GM12878 (cell line): ENCODE results near the gene CCL22. TPM values are rescaled to one million over a fixed set of nuclear protein-coding genes. Genes with fewer than 3 reads are reported as not detected.

Experiments used
- ATAC-seq: fragments of 200-7000 bp; cut with Tn5 transposase; 3 replicates; pipeline ENCODE4 v1.9.1; 2020; ENCODE audit warnings: mild to moderate bottlenecking, moderate library complexity
- BruUV-seq: library from RNA; stranded (reverse); fragments of 400-500 nt; replicated peaks from 2 replicates; lab custom pipeline; 2021; lab: Mats Ljungman, UMichigan
- CTCF ChIA-PET: fragments of 300-600 bp; sonication (Branson Sonifier 250); formaldehyde crosslinking; extraction: SDS; loops from one replicate; lab custom pipeline; 2021; ENCODE audit warnings: inconsistent platforms; lab: Yijun Ruan, JAX
- POLR2A ChIA-PET: fragments of 350-600 bp; formaldehyde crosslinking; extraction: SDS; loops from one replicate; lab custom pipeline; 2021; ENCODE audit warnings: inconsistent platforms; lab: Charles Lee
- RAD21 ChIA-PET: fragments of 300-600 bp; sonication (Branson Sonifier 250); formaldehyde crosslinking; loops from one replicate; lab custom pipeline; 2023; ENCODE audit warnings: antibody characterized with exemption; ENCODE audit not compliant: unreplicated experiment; lab: Charles Lee
- SMC1A ChIA-PET: fragments of 300-600 bp; sonication (Branson Sonifier 250); formaldehyde crosslinking; loops from one replicate; lab custom pipeline; 2023; ENCODE audit not compliant: unreplicated experiment, uncharacterized antibody; lab: Charles Lee
- DNase-seq: peaks from one replicate; pipeline ENCODE4 v3.0.0-alpha.2; 2011; ENCODE audit warnings: low read depth, low spot score
- FAIRE-seq: peaks from 3 replicates; lab custom pipeline; 2011; peaks lifted over from hg19 to GRCh38; lab: Jason Lieb, UNC
- H2AFZ ChIP-seq: 2 replicates; pipeline ENCODE4 v1.6.0; 2011; ENCODE audit warnings: low read depth, low read length, control low read depth; ENCODE audit not compliant: control insufficient read depth
- H3K27ac ChIP-seq: 2 replicates; pipeline ENCODE4 v1.5.1; 2011; ENCODE audit warnings: control low read depth; ENCODE audit not compliant: control insufficient read depth, insufficient read depth
- H3K27me3 ChIP-seq, 2 experiments: replicated peaks in 1 of 2; 2 replicates each; pipeline versions ENCODE4 v1.6.0 to v1.6.1; 2011; ENCODE audit warnings: low read length in 1 of 2; ENCODE audit not compliant: control insufficient read depth in 2 of 2, insufficient read depth in 2 of 2
- H3K36me3 ChIP-seq, 2 experiments: 2 replicates each; pipeline ENCODE4 v1.5.1; 2011; ENCODE audit warnings: low read length in 1 of 2; ENCODE audit not compliant: control insufficient read depth in 2 of 2, insufficient read depth in 2 of 2
- H3K4me1 ChIP-seq: 2 replicates; pipeline ENCODE4 v1.6.1; 2011; ENCODE audit warnings: mild to moderate bottlenecking, low read length, moderate library complexity, mixed read lengths; ENCODE audit not compliant: control insufficient read depth, insufficient read depth
- H3K4me2 ChIP-seq: 2 replicates; pipeline ENCODE4 v1.6.0; 2011; ENCODE audit warnings: control low read depth; ENCODE audit not compliant: control insufficient read depth, insufficient read depth
- H3K4me3 ChIP-seq: fragments of 200-600 bp; sonication (generic); 2 replicates; pipeline ENCODE4 v1.5.1; 2016
- H3K79me2 ChIP-seq: 2 replicates; pipeline ENCODE4 v1.6.0; 2011; ENCODE audit warnings: low read length; ENCODE audit not compliant: control insufficient read depth, insufficient read depth
- H3K9ac ChIP-seq: 2 replicates; pipeline ENCODE4 v1.8.0; 2011; ENCODE audit warnings: low read length, control low read depth, mixed read lengths; ENCODE audit not compliant: control insufficient read depth, insufficient read depth
- H3K9me3 ChIP-seq: replicated peaks from 3 replicates; pipeline ENCODE4 v1.5.1; 2011; ENCODE audit warnings: mild to moderate bottlenecking, low read length; ENCODE audit not compliant: control insufficient read depth, insufficient read depth
- H4K20me1 ChIP-seq: 2 replicates; pipeline ENCODE4 v1.6.0; 2011; ENCODE audit not compliant: control insufficient read depth, insufficient read depth
- CBX3 ChIP-seq: fragments of 200-600 bp; sonication (generic); IDR thresholded peaks from 2 replicates; pipeline ENCODE4 v1.6.1; 2016; ENCODE audit warnings: low read depth, borderline replicate concordance
- CHD1 ChIP-seq: IDR thresholded peaks from 2 replicates; pipeline ENCODE4 v1.6.1; 2012; ENCODE audit warnings: low read depth, low read length, improper control_type of control experiment
- GABPA ChIP-seq: IDR thresholded peaks from 2 replicates; pipeline ENCODE4 v1.6.1; 2014; ENCODE audit warnings: antibody characterized with exemption, low read depth, mild to moderate bottlenecking, inconsistent platforms
- SUPT20H ChIP-seq: IDR thresholded peaks from 2 replicates; pipeline ENCODE4 v1.6.1; 2011; ENCODE audit warnings: low read depth, mild to moderate bottlenecking, low read length, moderate library complexity, borderline replicate concordance; ENCODE audit not compliant: control insufficient read depth
- TARDBP ChIP-seq: IDR thresholded peaks from 2 replicates; pipeline ENCODE4 v1.6.1; 2016; ENCODE audit warnings: borderline replicate concordance
- ZBTB11 ChIP-seq: fragments of 450-650 bp; formaldehyde crosslinking; IDR thresholded peaks from 2 replicates; pipeline ENCODE4 v1.5.0; 2022; ENCODE audit warnings: mild to moderate bottlenecking, missing genetic modification characterization
- ZNF687 ChIP-seq: fragments of 450-650 bp; IDR thresholded peaks from 2 replicates; pipeline ENCODE4 v1.6.1; 2017; ENCODE audit warnings: mild to moderate bottlenecking, moderate library complexity
- WGBS: methylation state at CpG from one replicate; pipeline ENCODE4 v1.1.6; 2016; ENCODE audit warnings: low lambda C conversion rate; ENCODE audit not compliant: insufficient replicate concordance, insufficient coverage; ENCODE audit errors: missing lambda C conversion rate; 5-methylcytosine and 5-hydroxymethylcytosine counted together
- in situ Hi-C: fragments of 300-500 bp; cut with MboI; formaldehyde crosslinking; loops from 9 replicates; pipeline ENCODE4 v1.14.3; 2018; ENCODE audit warnings: mixed read lengths
- intact Hi-C: fragments of 100-400 bp; cut with micrococcal nuclease; formaldehyde crosslinking; loops from one replicate; pipeline ENCODE4 v1.14.2; 2022; ENCODE audit not compliant: unreplicated experiment
- polyA plus RNA-seq, 11 experiments: library from polyadenylated mRNA; depleted of rRNA in 4 of 11; unstranded in 6 of 11; stranded (reverse) in 5 of 11; fragments of >200 nt; fragmentation: Nextera tagmentation in 4 of 11; fragmentation: Illumina TruSeq in 1 of 11; extraction: Ambion mirVana in 4 of 11; extraction: Trizol in 1 of 11; gene quantifications; 1 replicate in 1 of 11; 2 replicates in 10 of 11; pipeline versions ENCODE4 v1.2.1 to v1.2.3, GENCODE V29; 2011 to 2016; ENCODE audit warnings: inconsistent platforms in 2 of 11, missing spikeins in 2 of 11, low read depth in 1 of 11
- total RNA-seq, 4 experiments: library from RNA; depleted of rRNA in 3 of 4; stranded (reverse); fragments of >200 nt in 3 of 4; fragmentation: Illumina TruSeq in 1 of 4; extraction: Trizol in 1 of 4; gene quantifications; 2 replicates each; pipeline versions ENCODE4 v1.2.1 to v1.2.3, GENCODE V29; 2013 to 2021
- TF ChIP-seq, protein P1 (sequence below), 3 experiments: IDR thresholded peaks in 2 of 3; conservative IDR thresholded peaks in 1 of 3; 2 replicates each; pipeline ENCODE4 v1.5.1; 2011; ENCODE audit warnings: low read depth in 3 of 3, low read length in 3 of 3, mild to moderate bottlenecking in 3 of 3, control low read depth in 2 of 3, moderate library complexity in 2 of 3, inconsistent platforms in 1 of 3, mixed read lengths in 1 of 3; ENCODE audit not compliant: control insufficient read depth in 2 of 3, insufficient read depth in 1 of 3; ENCODE audit errors: extremely low read depth in 1 of 3
- TF ChIP-seq, protein P2 (sequence below): IDR thresholded peaks from 2 replicates; pipeline ENCODE4 v1.6.1; 2012; ENCODE audit warnings: low read depth, low read length, improper control_type of control experiment

CCL22 gene
- total and polyA plus RNA-seq, 10 of the 15 experiments (the other 5 are each of a cell fraction or from before 2014, with no cell fraction given), result 38.0 to 704 (median 349) TPM

- Histone ChIP-seq H3K4me2 (no peak within 1 kb of the TSS), H3K27ac (no peak within 1 kb of the TSS), H3K4me1 (peaks cover 7% of the 10 kb centered on the region), H3K9me3 (no peaks in the 10 kb centered on the region), H3K36me3 (no peaks in the 10 kb centered on the region), H3K27me3 (no peaks in the 10 kb centered on the region), H3K9ac (no peak within 1 kb of the TSS), H4K20me1 (no peaks in the 10 kb centered on the region), H3K4me3 (no peak within 1 kb of the TSS), H2AFZ (no peak within 1 kb of the TSS), H3K79me2 (no peaks in the 10 kb centered on the region)
- no TSS peak for BruUV-seq
- FAIRE-seq (no peak), ATAC-seq (no peak), DNase-seq (no peak)
- ChIA-PET RAD21 (interaction anchor here (0.5 to 2.1 kb wide), 4 partner anchors 9 to 103 kb away, joined by 3 to 8 read pairs (median 4); no protein-coding TSS in a partner anchor), SMC1A (interaction anchor here (0.7 to 2.6 kb wide), 11 partner anchors 9 to 101 kb away, joined by 3 to 10 read pairs (median 4); no protein-coding TSS in a partner anchor), CTCF (interaction anchor here (1.0 to 1.6 kb wide), 4 partner anchors 10 to 104 kb away, joined by 3 to 4 read pairs (median 3); no protein-coding TSS in a partner anchor), POLR2A (interaction anchor here (1.1 to 1.5 kb wide), 3 partner anchors 9 to 22 kb away, joined by 3 to 8 read pairs (median 4); no protein-coding TSS in a partner anchor)
- in situ Hi-C loops, result no loop called here
- WGBS, result 84% methylated on average over 17 of the region's 17 CpGs
- TF ChIP-seq GABPA (no peak), CHD1 (no peak), CBX3 (no peak), TARDBP (no peak), ZBTB11 (CRISPR knock-in tag) (no peak), SUPT20H (no peak), ZNF687 (no peak)
- TF ChIP-seq, protein P1, sequence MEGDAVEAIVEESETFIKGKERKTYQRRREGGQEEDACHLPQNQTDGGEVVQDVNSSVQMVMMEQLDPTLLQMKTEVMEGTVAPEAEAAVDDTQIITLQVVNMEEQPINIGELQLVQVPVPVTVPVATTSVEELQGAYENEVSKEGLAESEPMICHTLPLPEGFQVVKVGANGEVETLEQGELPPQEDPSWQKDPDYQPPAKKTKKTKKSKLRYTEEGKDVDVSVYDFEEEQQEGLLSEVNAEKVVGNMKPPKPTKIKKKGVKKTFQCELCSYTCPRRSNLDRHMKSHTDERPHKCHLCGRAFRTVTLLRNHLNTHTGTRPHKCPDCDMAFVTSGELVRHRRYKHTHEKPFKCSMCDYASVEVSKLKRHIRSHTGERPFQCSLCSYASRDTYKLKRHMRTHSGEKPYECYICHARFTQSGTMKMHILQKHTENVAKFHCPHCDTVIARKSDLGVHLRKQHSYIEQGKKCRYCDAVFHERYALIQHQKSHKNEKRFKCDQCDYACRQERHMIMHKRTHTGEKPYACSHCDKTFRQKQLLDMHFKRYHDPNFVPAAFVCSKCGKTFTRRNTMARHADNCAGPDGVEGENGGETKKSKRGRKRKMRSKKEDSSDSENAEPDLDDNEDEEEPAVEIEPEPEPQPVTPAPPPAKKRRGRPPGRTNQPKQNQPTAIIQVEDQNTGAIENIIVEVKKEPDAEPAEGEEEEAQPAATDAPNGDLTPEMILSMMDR (IDR thresholded peaks at IDR 0.05 in 2 of 3, conservative IDR thresholded peaks at IDR 0.05 in 1 of 3; ENCODE audit: control insufficient read depth in 2 of 3, extremely low read depth in 1 of 3, insufficient read depth in 1 of 3, low read depth in 3 of 3, low read length in 3 of 3), result 0 out of 6 replicates have a peak, but pooled peaks of 1 of the 3 experiments have one; percentile 3
- TF ChIP-seq, protein P2, sequence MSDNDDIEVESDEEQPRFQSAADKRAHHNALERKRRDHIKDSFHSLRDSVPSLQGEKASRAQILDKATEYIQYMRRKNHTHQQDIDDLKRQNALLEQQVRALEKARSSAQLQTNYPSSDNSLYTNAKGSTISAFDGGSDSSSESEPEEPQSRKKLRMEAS, result no peak
- intact Hi-C loops, result no loop called here
Measured at GRCh38 chr16:57403965-57404817, 45.6 kb downstream of the CCL22 start, which contains the start of gene CCL17. Gene CCL17, plus strand, starts transcription at chr16:57404767. Its CDS starts 9,166 bp downstream, at chr16:57413933.
